HepG2 (cell line): Measurements from ENCODE around the gene THRAP3. TPM values are rescaled to one million over a fixed set of nuclear protein-coding genes. Genes with fewer than 3 reads are reported as not detected.
A peak's percentile ranks its signal among the peaks of the same experiment; 100 is the strongest.

Experiments used
- ELF3 ChIP-seq: IDR thresholded peaks from 2 replicates; pipeline ENCODE4 v1.6.1; 2016; ENCODE audit warnings: missing genetic modification reagents, missing compliant biosample characterization
- GPN1 ChIP-seq: sonication (generic); formaldehyde crosslinking; IDR thresholded peaks from 2 replicates; pipeline ENCODE4 v1.5.1; 2020; ENCODE audit warnings: missing genetic modification reagents, borderline replicate concordance
- HOXA3 ChIP-seq: sonication (generic); formaldehyde crosslinking; IDR thresholded peaks from 2 replicates; pipeline ENCODE4 v1.5.0; 2020; ENCODE audit warnings: missing genetic modification reagents
- ISX ChIP-seq: sonication (generic); formaldehyde crosslinking; conservative IDR thresholded peaks from 2 replicates; pipeline ENCODE4 v1.5.0; 2020; ENCODE audit warnings: missing genetic modification reagents
- JDP2 ChIP-seq: sonication (generic); formaldehyde crosslinking; IDR thresholded peaks from 2 replicates; pipeline ENCODE4 v1.8.1; 2022; ENCODE audit warnings: missing genetic modification reagents, borderline replicate concordance
- LBX2 ChIP-seq: sonication (generic); formaldehyde crosslinking; IDR thresholded peaks from 2 replicates; pipeline ENCODE4 v1.5.0; 2020; ENCODE audit warnings: missing genetic modification reagents, mild to moderate bottlenecking, borderline replicate concordance
- PITX1 ChIP-seq: sonication (generic); formaldehyde crosslinking; IDR thresholded peaks from 2 replicates; pipeline ENCODE4 v1.5.1; 2020; ENCODE audit warnings: mild to moderate bottlenecking, missing genetic modification reagents
- PPARG ChIP-seq: conservative IDR thresholded peaks from 2 replicates; pipeline ENCODE4 v1.6.1; 2016; ENCODE audit warnings: missing biosample characterization, missing genetic modification reagents
- RARA ChIP-seq: IDR thresholded peaks from 2 replicates; pipeline ENCODE4 v1.6.1; 2016; ENCODE audit warnings: missing genetic modification reagents, missing compliant biosample characterization
- REPIN1 ChIP-seq: sonication (generic); formaldehyde crosslinking; IDR thresholded peaks from 2 replicates; pipeline ENCODE4 v1.8.0; 2022; ENCODE audit warnings: missing genetic modification reagents, low read depth, mild to moderate bottlenecking, borderline replicate concordance
- SAP130 ChIP-seq: IDR thresholded peaks from 2 replicates; pipeline ENCODE4 v1.6.1; 2016; ENCODE audit warnings: low read depth
- TSC22D2 ChIP-seq: sonication (generic); formaldehyde crosslinking; IDR thresholded peaks from 2 replicates; pipeline ENCODE4 v1.5.1; 2020; ENCODE audit warnings: missing genetic modification reagents, mild to moderate bottlenecking, borderline replicate concordance
- ZBTB10 ChIP-seq: sonication (generic); formaldehyde crosslinking; IDR thresholded peaks from 2 replicates; pipeline ENCODE4 v1.4.0; 2020; ENCODE audit warnings: missing genetic modification reagents, borderline replicate concordance
- ZBTB14 ChIP-seq: sonication (generic); formaldehyde crosslinking; IDR thresholded peaks from 2 replicates; pipeline ENCODE4 v1.4.0; 2020; ENCODE audit warnings: missing genetic modification reagents
- ZFP91 ChIP-seq: sonication (generic); formaldehyde crosslinking; IDR thresholded peaks from 2 replicates; pipeline ENCODE4 v1.9.0; 2022; ENCODE audit warnings: missing genetic modification reagents, mild to moderate bottlenecking, borderline replicate concordance
- ZNF160 ChIP-seq: sonication (generic); formaldehyde crosslinking; IDR thresholded peaks from 2 replicates; pipeline ENCODE4 v1.8.0; 2022; ENCODE audit warnings: mild to moderate bottlenecking, inconsistent platforms, missing genetic modification reagents
- ZNF317 ChIP-seq: sonication (generic); formaldehyde crosslinking; IDR thresholded peaks from 2 replicates; pipeline ENCODE4 v1.5.0; 2020; ENCODE audit warnings: mild to moderate bottlenecking, missing genetic modification reagents
- ZNF431 ChIP-seq: sonication (generic); formaldehyde crosslinking; IDR thresholded peaks from 2 replicates; pipeline ENCODE4 v1.9.0; 2022; ENCODE audit warnings: missing genetic modification reagents, low read depth, mild to moderate bottlenecking, borderline replicate concordance
- ZNF670 ChIP-seq: sonication (generic); formaldehyde crosslinking; IDR thresholded peaks from 2 replicates; pipeline ENCODE4 v1.8.0; 2022; ENCODE audit warnings: mild to moderate bottlenecking, missing genetic modification reagents, borderline replicate concordance
- ZNF709 ChIP-seq: sonication (generic); formaldehyde crosslinking; IDR thresholded peaks from 2 replicates; pipeline ENCODE4 v1.5.0; 2020; ENCODE audit warnings: mild to moderate bottlenecking, missing genetic modification reagents
- ZNF788 ChIP-seq: sonication (generic); formaldehyde crosslinking; IDR thresholded peaks from 2 replicates; pipeline ENCODE4 v1.5.0; 2020; ENCODE audit warnings: mild to moderate bottlenecking, missing genetic modification reagents, borderline replicate concordance
- ZSCAN9 ChIP-seq: IDR thresholded peaks from 2 replicates; pipeline ENCODE4 v1.6.1; 2016; ENCODE audit warnings: borderline replicate concordance
- polyA plus RNA-seq, 8 experiments: library from polyadenylated mRNA; depleted of rRNA in 3 of 8; stranded (reverse) in 7 of 8; unstranded in 1 of 8; fragments of >200 nt; fragmentation: Illumina TruSeq in 4 of 8; extraction: Trizol in 4 of 8; gene quantifications; 2 replicates each; pipeline versions ENCODE4 v1.2.1 to v1.2.3, GENCODE V29; 2011 to 2016; ENCODE audit warnings: low read depth in 4 of 8, missing spikeins in 1 of 8, mixed read lengths in 1 of 8; ENCODE audit not compliant: insufficient read depth in 1 of 8
- total RNA-seq, 5 experiments: library from RNA; depleted of rRNA; stranded (reverse); fragments of >200 nt; fragmentation: Illumina TruSeq; extraction: Trizol; gene quantifications; 2 replicates each; pipeline ENCODE4 v1.2.3, GENCODE V29; 2016; ENCODE audit warnings: low read depth in 1 of 5

The THRAP3 gene
- total and polyA plus RNA-seq, 2 of the 13 experiments (the other 11 are each of a cell fraction or from before 2014, with no cell fraction given), result 45.0 to 92.6 TPM

- TF ChIP-seq ZBTB10 (CRISPR knock-in tag) (no peak; the same call in 1 of the 2 replicates), ZNF431 (CRISPR knock-in tag) (no peak), RARA (CRISPR knock-in tag) (no peak), ZFP91 (peak; percentile 76), TSC22D2 (peak; percentile 93), PPARG (CRISPR knock-in tag) (peak; percentile 59; the same call in 1 of the 2 replicates), GPN1 (no peak), REPIN1 (CRISPR knock-in tag) (no peak; the same call in 1 of the 2 replicates), JDP2 (CRISPR knock-in tag) (no peak), LBX2 (CRISPR knock-in tag) (0 out of 2 replicates have a peak, but pooled peaks have one; percentile 46), SAP130 (CRISPR knock-in tag) (peak; percentile 87), ISX (no peak), ELF3 (CRISPR knock-in tag) (no peak), PITX1 (CRISPR knock-in tag) (no peak; the same call in 1 of the 2 replicates), ZBTB14 (CRISPR knock-in tag) (peak; percentile 90), ZNF709 (CRISPR knock-in tag) (no peak), ZNF160 (CRISPR knock-in tag) (no peak), ZNF317 (CRISPR knock-in tag) (no peak), ZSCAN9 (CRISPR knock-in tag) (no peak), ZNF670 (CRISPR knock-in tag) (peak; percentile 58; the same call in 1 of the 2 replicates), ZNF788 (CRISPR knock-in tag) (peak; percentile 78; the same call in 1 of the 2 replicates), HOXA3 (0 out of 2 replicates have a peak, but pooled peaks have one; percentile 18)
Observed at GRCh38 chr1:36306902-36307456, 82.7 kb downstream of the THRAP3 start (continued).
